Heart right ventricle (tissue), 16 donors: Measurements from ENCODE around the gene DIPK1A. TPM values are rescaled to one million over a fixed set of nuclear protein-coding genes. Genes with fewer than 3 reads are reported as not detected.

Source experiments
- ATAC-seq, 8 donors: fragments of 200-7000 bp; cut with Tn5 transposase; one replicate each; pipeline ENCODE4 v1.9.1; 2020; ENCODE audit warnings: mild to moderate bottlenecking in 8 of 8, moderate library complexity in 8 of 8, moderate number of reproducible peaks in 1 of 8
- DNase-seq, 2 donors: peaks; one replicate each; pipeline ENCODE4 v3.0.0-alpha.2; 2020
- H3K27ac ChIP-seq, 10 donors: fragments of 200-600 bp; sonication (generic) in 2 of 10; one replicate each; pipeline versions ENCODE4 v1.5.0 to v1.8.0; 2020 to 2022; ENCODE audit warnings: mild to moderate bottlenecking in 3 of 10
- H3K27me3 ChIP-seq, 7 donors: fragments of 200-600 bp; one replicate each; pipeline ENCODE4 v1.8.0; 2021 to 2022; ENCODE audit warnings: mild to moderate bottlenecking in 2 of 7
- H3K36me3 ChIP-seq, 9 donors: fragments of 200-600 bp; sonication (generic) in 1 of 9; one replicate each; pipeline versions ENCODE4 v1.5.0 to v1.8.0; 2020 to 2022; ENCODE audit warnings: mild to moderate bottlenecking in 2 of 9
- H3K4me1 ChIP-seq, 9 donors: fragments of 200-600 bp; sonication (generic) in 1 of 9; one replicate each; pipeline versions ENCODE4 v1.5.0 to v1.8.0; 2020 to 2022; ENCODE audit warnings: mild to moderate bottlenecking in 4 of 9
- H3K4me3 ChIP-seq, 10 donors: fragments of 200-600 bp; sonication (generic) in 2 of 10; one replicate each; pipeline versions ENCODE4 v1.5.0 to v1.8.0; 2020 to 2022; ENCODE audit warnings: mild to moderate bottlenecking in 7 of 10, moderate library complexity in 2 of 10
- H3K9me3 ChIP-seq, 11 donors: fragments of 200-600 bp in 10 of 11; sonication (generic) in 2 of 11; one replicate each; pipeline versions ENCODE4 v1.5.0 to v1.8.0; 2013 to 2022; ENCODE audit warnings: mild to moderate bottlenecking in 2 of 11, control low read depth in 1 of 11, moderate library complexity in 1 of 11
- CTCF ChIP-seq, 9 donors: fragments of 200-600 bp; sonication (generic) in 2 of 9; IDR thresholded peaks; one replicate each; pipeline versions ENCODE4 v1.5.0 to v1.8.0; 2021 to 2022; ENCODE audit warnings: antibody characterized with exemption in 9 of 9, mild to moderate bottlenecking in 5 of 9, moderate library complexity in 1 of 9
- WGBS, 2 donors: extraction: QIAGEN DNeasy Blood & Tissue Kit; methylation state at CpG; one replicate each; pipeline ENCODE4 v1.1.7; 2013; ENCODE audit warnings: inconsistent platforms in 1 of 2; 5-methylcytosine and 5-hydroxymethylcytosine counted together
- intact Hi-C, 10 donors: fragments of 100-400 bp; cut with DNase I; formaldehyde crosslinking; loops; one replicate each; pipeline versions ENCODE4 v1.11.1 to v1.14.2; 2022
- polyA plus RNA-seq, 2 donors: library from polyadenylated mRNA; stranded (reverse); fragments of 200-250 nt; gene quantifications; one replicate each; pipeline ENCODE4 v1.2.3, GENCODE V29; 2013
- total RNA-seq, 10 donors: library from RNA; stranded (reverse); fragmentation: NEBNext Ultra II Directional in 3 of 10; extraction: Animal tissue kit (Norgen Biotek cat#: 25700) in 3 of 10; gene quantifications; one replicate each; pipeline versions ENCODE4 v1.2.1 to v1.2.4, GENCODE V29; 2021 to 2023
- donor health status: Arrhythmogenic right ventricular cardiomyopathy.
- donor health status: ischemic (EF 13 %, LVEDD 7.1; RV severe dilation, severe dysfunction).
- donor health status: healthy with polysubstance abuse.
- donor health status: DM: no; HTN: yes; CAD: no.
- donor health status: DM: no; HTN: no; CAD: no.
- donor health status: ischemic (EF 25% LVEDD 6.9; RV normal size, moderate dysfunction).
- donor health status: ischemic (EF 25% LVEDD 5.7; RV mildly dilated, moderate dysfunction).
- donor health status: healthy.
- donor health status: DM: yes; HTN: yes; CAD: no.
- donor health status: Ischemic cardiomyopathy.
- donor health status: ischemic (EF 35%, LVEDD 5.7; RV mildly dilated, moderate dysfunction).
- donor health status: nonischemic (EF 11% LVEDD 7.7; RV severe dilation, severe dysfunction).
- donor health status: DM: yes; HTN: yes; CAD: no.
- donor health status: PGD.
- donor health status: ischemic (EF 29% LVEDD 5.4; RV normal size, mild dysfunction).
- donor health status: nonischemic (EF 23%, LVEDD 6.1; RV moderate dilation, normal function).

Gene DIPK1A
- total and polyA plus RNA-seq, 12 donors: 3.4 to 8.5 (median 6.3) TPM

- 72 to 79% methylated on average over 4 of the region's 4 CpGs for WGBS, 2 donors
- H3K4me3 ChIP-seq: no peak overlapping the region
- TF ChIP-seq CTCF (IDR thresholded peaks at IDR 0.05): no peak
- intact Hi-C loops: no loop called here
- H3K9me3 ChIP-seq: peaks cover 0 to 8% (median 0%) of the 10 kb centered on the region in 11 donors
- no peak overlapping the region for H3K27ac ChIP-seq
- ATAC-seq (no peak), DNase-seq (no peak)
- peaks cover 0 to 23% (median 0%) of the 10 kb centered on the region in 9 donors for H3K36me3 ChIP-seq
- H3K27me3 ChIP-seq: no peaks in the 10 kb centered on the region
- peaks cover 0 to 12% (median 0%) of the 10 kb centered on the region in 9 donors for H3K4me1 ChIP-seq
Observed at GRCh38 chr1:92877081-92877711, 84.1 kb downstream of the DIPK1A start.

GRCh38 chr1:92876351-92876750 is 84.9 kb downstream of the DIPK1A start:
- peaks cover 0 to 12% (median 0%) of the 10 kb centered on the region in 9 donors for H3K4me1 ChIP-seq
- no peak for TF ChIP-seq CTCF (IDR thresholded peaks at IDR 0.05)
- WGBS, 2 donors: 91 to 92% methylated on average over 4 of the region's 4 CpGs
- no peak overlapping the region for H3K27ac ChIP-seq
- ATAC-seq: no peak
- H3K27me3 ChIP-seq: no peaks in the 10 kb centered on the region
- no peak for DNase-seq
- no peak overlapping the region for H3K4me3 ChIP-seq
- intact Hi-C loops: no loop called here
- peaks cover 0 to 23% (median 0%) of the 10 kb centered on the region in 9 donors for H3K36me3 ChIP-seq
- peaks cover 0 to 11% (median 0%) of the 10 kb centered on the region in 11 donors for H3K9me3 ChIP-seq

GRCh38 chr1:92874987-92875386 is 86.3 kb downstream of the DIPK1A start:
- H3K36me3 ChIP-seq: peaks cover 0 to 23% (median 0%) of the 10 kb centered on the region in 9 donors
- TF ChIP-seq CTCF (IDR thresholded peaks at IDR 0.05): no peak
- no peak overlapping the region for H3K4me3 ChIP-seq
- 83 to 94% methylated on average over 2 of the region's 2 CpGs for WGBS, 2 donors
- peaks cover 0 to 12% (median 0%) of the 10 kb centered on the region in 9 donors for H3K4me1 ChIP-seq
- H3K9me3 ChIP-seq: peaks cover 0 to 11% (median 0%) of the 10 kb centered on the region in 11 donors
- H3K27ac ChIP-seq: no peak overlapping the region
- DNase-seq: no peak
- intact Hi-C loops: no loop called here
- H3K27me3 ChIP-seq: no peaks in the 10 kb centered on the region
- no peak for ATAC-seq

- ATAC-seq: no peak
- intact Hi-C loops: no loop called here
- peaks cover 0 to 3% (median 0%) of the 10 kb centered on the region in 9 donors for H3K4me1 ChIP-seq
- no peak for TF ChIP-seq CTCF (IDR thresholded peaks at IDR 0.05)
- no peaks in the 10 kb centered on the region for H3K27me3 ChIP-seq
- no peak overlapping the region for H3K4me3 ChIP-seq
- no peak overlapping the region for H3K27ac ChIP-seq
- peaks cover 0 to 23% (median 0%) of the 10 kb centered on the region in 9 donors for H3K36me3 ChIP-seq
- WGBS, 2 donors: 62 to 68% methylated on average over 2 of the region's 2 CpGs
- no peak for DNase-seq
- peaks cover 0 to 11% (median 0%) of the 10 kb centered on the region in 11 donors for H3K9me3 ChIP-seq
Observed at GRCh38 chr1:92872719-92873118, 88.5 kb downstream of the DIPK1A start.
